Keratinocyte (primary cell): Measurements from ENCODE around the gene UPK3A. TPM values are rescaled to one million over a fixed set of nuclear protein-coding genes. Genes with fewer than 3 reads are reported as not detected.

Experiments
- DNase-seq: peaks from one replicate; pipeline ENCODE4 v3.0.0-alpha.2; 2011; ENCODE audit warnings: low read depth, missing footprints, low spot score
- FAIRE-seq: peaks from 2 replicates; lab custom pipeline; 2011; peaks lifted over from hg19 to GRCh38; lab: Jason Lieb, UNC
- H2AFZ ChIP-seq: 2 replicates; pipeline ENCODE4 v1.6.0; 2012; ENCODE audit warnings: low read length, control low read depth, inconsistent platforms; ENCODE audit not compliant: control insufficient read depth
- H3K27ac ChIP-seq: 2 replicates; pipeline ENCODE4 v1.5.1; 2011; ENCODE audit warnings: low read length; ENCODE audit not compliant: control insufficient read depth, insufficient read depth
- H3K27me3 ChIP-seq: 3 replicates; pipeline ENCODE4 v1.6.0; 2011; ENCODE audit warnings: low read length; ENCODE audit not compliant: control insufficient read depth, insufficient read depth; ENCODE audit errors: extremely low read depth
- H3K36me3 ChIP-seq, 2 experiments: 2 replicates in 1 of 2; 3 replicates in 1 of 2; pipeline ENCODE4 v1.5.1; 2011; ENCODE audit warnings: low read length in 2 of 2, mild to moderate bottlenecking in 1 of 2; ENCODE audit not compliant: control insufficient read depth in 2 of 2, insufficient read depth in 2 of 2; ENCODE audit errors: extremely low read depth in 1 of 2
- H3K4me1 ChIP-seq: 3 replicates; pipeline ENCODE4 v1.5.1; 2011; ENCODE audit warnings: low read length; ENCODE audit not compliant: control insufficient read depth, insufficient read depth; ENCODE audit errors: extremely low read depth
- H3K4me2 ChIP-seq: 3 replicates; pipeline ENCODE4 v1.6.0; 2011; ENCODE audit warnings: low read depth, low read length; ENCODE audit not compliant: control insufficient read depth, insufficient read depth; ENCODE audit errors: extremely low read depth
- H3K4me3 ChIP-seq, 3 experiments: fragments of 200-600 bp in 1 of 3; sonication (generic) in 1 of 3; 2 replicates in 2 of 3; 3 replicates in 1 of 3; pipeline ENCODE4 v1.5.1; 2011 to 2016; ENCODE audit warnings: low read length in 3 of 3, mild to moderate bottlenecking in 3 of 3, control low read depth in 2 of 3, inconsistent platforms in 1 of 3, low read depth in 1 of 3, mixed read lengths in 1 of 3, mixed run types in 1 of 3, moderate library complexity in 1 of 3; ENCODE audit not compliant: control insufficient read depth in 2 of 3, insufficient read depth in 2 of 3; ENCODE audit errors: extremely low read depth in 1 of 3
- H3K79me2 ChIP-seq: 2 replicates; pipeline ENCODE4 v1.6.0; 2012; ENCODE audit warnings: low read length; ENCODE audit not compliant: control insufficient read depth, insufficient read depth
- H3K9ac ChIP-seq: 3 replicates; pipeline ENCODE4 v1.6.0; 2011; ENCODE audit warnings: low read length; ENCODE audit not compliant: control insufficient read depth, insufficient read depth; ENCODE audit errors: extremely low read depth
- H3K9me1 ChIP-seq: 3 replicates; pipeline ENCODE4 v1.6.0; 2011; ENCODE audit warnings: low read length; ENCODE audit not compliant: control insufficient read depth, insufficient read depth; ENCODE audit errors: extremely low read depth
- H3K9me3 ChIP-seq: 2 replicates; pipeline ENCODE4 v1.5.1; 2012; ENCODE audit warnings: low read depth, low read length; ENCODE audit not compliant: control insufficient read depth
- H4K20me1 ChIP-seq: 3 replicates; pipeline ENCODE4 v1.6.0; 2011; ENCODE audit warnings: low read length; ENCODE audit not compliant: control insufficient read depth, insufficient read depth; ENCODE audit errors: extremely low read depth
- EZH2 ChIP-seq: IDR thresholded peaks from one replicate; pipeline ENCODE4 v1.6.1; 2012; ENCODE audit warnings: inconsistent platforms, mild to moderate bottlenecking, low read length, moderate library complexity
- dilution Hi-C: fragments of 300-500 bp; cut with MboI; formaldehyde crosslinking; loops from one replicate; pipeline ENCODE4 v1.7.0; 2020; ENCODE audit warnings: low sequenced_read_pairs; ENCODE audit not compliant: extremely low pct_ligation_motif_present
- polyA plus RNA-seq, 5 experiments: library from polyadenylated mRNA; depleted of rRNA in 3 of 5; stranded (reverse) in 3 of 5; stranded (forward) in 1 of 5; unstranded in 1 of 5; fragments of >200 nt; gene quantifications; 1 replicate in 1 of 5; 2 replicates in 3 of 5; 3 replicates in 1 of 5; pipeline versions ENCODE4 v1.2.1 to v1.2.3, GENCODE V29; 2011 to 2012; ENCODE audit warnings: missing spikeins in 2 of 5, low read depth in 1 of 5, low replicate concordance in 1 of 5
- TF ChIP-seq, protein P1 (sequence below), 3 experiments: IDR thresholded peaks in 1 of 3; conservative IDR thresholded peaks in 1 of 3; optimal IDR thresholded peaks in 1 of 3; 2 replicates in 2 of 3; 3 replicates in 1 of 3; pipeline versions ENCODE3 to v1.5.1; 2011; ENCODE audit warnings: low read length in 3 of 3, mild to moderate bottlenecking in 3 of 3, moderate library complexity in 2 of 3, control low read depth in 1 of 3, inconsistent platforms in 1 of 3; ENCODE audit not compliant: insufficient read depth in 2 of 3; ENCODE audit errors: extremely low read depth in 1 of 3

The UPK3A gene
- polyA plus RNA-seq, 1 donor (not counting 4 experiments of a cell fraction or from before 2014, with no cell fraction given): not detected

DNA sequence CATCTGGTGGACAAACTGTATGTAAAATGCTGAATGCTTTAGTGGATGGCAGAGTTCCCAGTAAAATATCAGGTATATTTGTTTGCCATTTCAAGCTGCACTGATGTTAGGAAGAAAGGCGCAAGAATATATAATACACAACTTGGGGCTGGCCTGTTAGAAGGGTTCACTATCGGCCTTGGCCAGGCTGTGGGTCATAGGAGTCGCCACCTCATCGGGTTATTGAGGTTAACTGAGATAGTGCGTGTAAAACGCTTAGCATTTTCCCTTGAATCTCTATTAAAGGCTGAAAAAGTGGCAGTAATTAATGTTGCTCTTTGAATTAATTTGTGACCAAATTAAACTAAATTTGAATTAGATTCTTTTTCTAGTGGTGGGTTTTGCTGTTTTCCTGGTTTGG, 30.0 kb downstream of the UPK3A start:
- peaks cover 67% of the 10 kb centered on the region for H3K79me2 ChIP-seq
- FAIRE-seq: no peak
- H3K9me1 ChIP-seq: peaks cover 14% of the 10 kb centered on the region
- no peaks in the 10 kb centered on the region for H3K9me3 ChIP-seq
- H3K36me3 ChIP-seq: peaks cover 0 to 8% of the 10 kb centered on the region in 2 experiments
- no peak for TF ChIP-seq EZH2
- TF ChIP-seq, protein P1, sequence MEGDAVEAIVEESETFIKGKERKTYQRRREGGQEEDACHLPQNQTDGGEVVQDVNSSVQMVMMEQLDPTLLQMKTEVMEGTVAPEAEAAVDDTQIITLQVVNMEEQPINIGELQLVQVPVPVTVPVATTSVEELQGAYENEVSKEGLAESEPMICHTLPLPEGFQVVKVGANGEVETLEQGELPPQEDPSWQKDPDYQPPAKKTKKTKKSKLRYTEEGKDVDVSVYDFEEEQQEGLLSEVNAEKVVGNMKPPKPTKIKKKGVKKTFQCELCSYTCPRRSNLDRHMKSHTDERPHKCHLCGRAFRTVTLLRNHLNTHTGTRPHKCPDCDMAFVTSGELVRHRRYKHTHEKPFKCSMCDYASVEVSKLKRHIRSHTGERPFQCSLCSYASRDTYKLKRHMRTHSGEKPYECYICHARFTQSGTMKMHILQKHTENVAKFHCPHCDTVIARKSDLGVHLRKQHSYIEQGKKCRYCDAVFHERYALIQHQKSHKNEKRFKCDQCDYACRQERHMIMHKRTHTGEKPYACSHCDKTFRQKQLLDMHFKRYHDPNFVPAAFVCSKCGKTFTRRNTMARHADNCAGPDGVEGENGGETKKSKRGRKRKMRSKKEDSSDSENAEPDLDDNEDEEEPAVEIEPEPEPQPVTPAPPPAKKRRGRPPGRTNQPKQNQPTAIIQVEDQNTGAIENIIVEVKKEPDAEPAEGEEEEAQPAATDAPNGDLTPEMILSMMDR (optimal IDR thresholded peaks at IDR 0.05 in 1 of 3, IDR thresholded peaks at IDR 0.05 in 1 of 3, conservative IDR thresholded peaks at IDR 0.05 in 1 of 3; ENCODE audit: extremely low read depth in 1 of 3, insufficient read depth in 2 of 3, low read length in 3 of 3): no peak
- H3K27ac ChIP-seq: no peak overlapping the region
- no peaks in the 10 kb centered on the region for H3K27me3 ChIP-seq
- peaks cover 29% of the 10 kb centered on the region for H3K4me1 ChIP-seq
- H3K4me3 ChIP-seq: no peak overlapping the region
- peaks cover 3% of the 10 kb centered on the region for H4K20me1 ChIP-seq
- no peak overlapping the region for H3K4me2 ChIP-seq
- H2AFZ ChIP-seq: no peak overlapping the region
- DNase-seq: no peak
- dilution Hi-C loops: no loop called here
- no peak overlapping the region for H3K9ac ChIP-seq

DNA sequence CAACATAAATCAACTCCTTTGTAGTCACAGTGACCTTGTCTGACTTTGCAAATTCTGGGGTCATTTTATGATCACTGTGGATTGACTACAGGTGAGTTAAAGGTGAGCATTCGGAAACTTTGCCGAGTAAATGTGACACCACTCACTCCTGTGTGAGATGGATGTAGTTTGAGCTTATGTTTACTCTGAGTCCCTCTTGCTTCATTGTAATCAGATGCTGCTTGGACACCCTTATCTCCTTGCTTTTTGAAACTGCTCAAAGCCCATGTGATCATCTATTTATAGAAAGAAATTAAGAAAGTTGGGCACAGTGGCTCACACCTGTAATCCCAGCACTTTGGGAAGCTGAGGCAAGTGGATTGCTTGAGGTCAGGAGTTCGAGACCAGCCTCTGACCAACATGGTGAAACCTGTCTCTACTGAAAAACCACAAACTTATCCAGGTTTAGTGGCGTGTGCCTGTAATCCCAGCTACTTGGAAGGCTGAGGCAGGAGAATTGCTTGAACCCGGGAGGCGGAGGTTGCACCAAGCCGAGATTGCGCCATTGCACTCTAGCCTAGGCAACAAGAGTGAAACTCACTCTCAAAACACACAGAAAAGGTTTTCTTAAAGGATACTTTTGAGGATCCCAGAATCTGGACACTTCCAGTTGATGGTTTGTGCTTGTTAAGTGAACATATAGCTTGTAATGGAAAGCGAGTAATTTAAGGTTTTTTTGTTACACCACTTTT, 32.2 kb downstream of the UPK3A start:
- TF ChIP-seq EZH2: no peak
- TF ChIP-seq, protein P1 (optimal IDR thresholded peaks at IDR 0.05 in 1 of 3, IDR thresholded peaks at IDR 0.05 in 1 of 3, conservative IDR thresholded peaks at IDR 0.05 in 1 of 3; ENCODE audit: extremely low read depth in 1 of 3, insufficient read depth in 2 of 3, low read length in 3 of 3): no peak
- peaks cover 69% of the 10 kb centered on the region for H3K79me2 ChIP-seq
- H3K4me3 ChIP-seq: peak overlapping the region in 1 of 3 experiments; percentile 31
- H3K9me3 ChIP-seq: no peaks in the 10 kb centered on the region
- H3K4me1 ChIP-seq: peaks cover 20% of the 10 kb centered on the region
- no peak for DNase-seq
- H3K27me3 ChIP-seq: no peaks in the 10 kb centered on the region
- H3K36me3 ChIP-seq: peaks cover 2 to 8% of the 10 kb centered on the region in 2 experiments
- dilution Hi-C loops: no loop called here
- H3K9ac ChIP-seq: no peak overlapping the region
- no peaks in the 10 kb centered on the region for H4K20me1 ChIP-seq
- peak overlapping the region; percentile 60 for H3K27ac ChIP-seq
- no peak overlapping the region for H2AFZ ChIP-seq
- H3K9me1 ChIP-seq: peaks cover 10% of the 10 kb centered on the region
- FAIRE-seq: no peak
- H3K4me2 ChIP-seq: peak overlapping the region; percentile 82
